ENCODE measurements around the gene STX2.

- TF ChIP-seq CTCF (IDR thresholded peaks at IDR 0.05) (no peak), POLR2A (IDR thresholded peaks at IDR 0.05) (no peak), POLR2AphosphoS5 (IDR thresholded peaks at IDR 0.05; ENCODE audit: insufficient read depth in 1 of 2, low read depth in 1 of 2) (no peak)
Observed at GRCh38 chr12:130776857-130777339, 62.2 kb downstream of the STX2 start.
